ENCODE measurements around the gene CCNB1.
A peak's percentile ranks its signal among the peaks of the same experiment; 100 is the strongest.
"Not testable (repeated sequence)": the region's sequence is repeated elsewhere in the genome, so short reads cannot be mapped to it uniquely, and the experiment has no call there.

CCNB1 gene

DNA sequence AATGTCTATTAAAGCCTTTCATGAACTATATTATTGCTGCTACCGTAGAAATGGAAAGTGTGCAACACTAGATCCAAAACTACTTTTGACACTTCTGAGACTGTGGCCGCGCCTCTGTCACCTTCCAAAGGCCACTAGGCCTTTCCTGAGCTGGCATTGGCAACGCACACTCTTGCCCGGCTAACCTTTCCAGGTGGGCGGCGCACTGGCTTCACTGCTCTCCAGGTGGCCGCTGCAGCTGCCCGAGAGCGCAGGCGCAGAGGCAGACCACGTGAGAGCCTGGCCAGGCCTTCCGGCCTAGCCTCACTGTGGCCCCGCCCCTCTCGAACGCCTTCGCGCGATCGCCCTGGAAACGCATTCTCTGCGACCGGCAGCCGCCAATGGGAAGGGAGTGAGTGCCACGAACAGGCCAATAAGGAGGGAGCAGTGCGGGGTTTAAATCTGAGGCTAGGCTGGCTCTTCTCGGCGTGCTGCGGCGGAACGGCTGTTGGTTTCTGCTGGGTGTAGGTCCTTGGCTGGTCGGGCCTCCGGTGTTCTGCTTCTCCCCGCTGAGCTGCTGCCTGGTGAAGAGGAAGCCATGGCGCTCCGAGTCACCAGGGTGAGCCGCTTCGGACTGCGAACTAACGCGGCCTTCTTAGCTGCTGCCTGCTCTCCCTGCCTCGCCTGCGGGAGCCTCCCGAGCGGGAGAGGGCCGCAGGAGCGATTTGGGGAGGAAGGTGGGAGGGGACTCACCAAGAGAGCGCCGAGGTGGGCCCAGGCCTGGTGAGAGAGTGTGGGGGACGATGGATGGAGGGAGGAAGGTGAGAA, at the start of gene CCNB1:
TSS of gene CCNB1 (plus strand) at position 465 of the 807 bp plus-strand sequence. CDS start at position 578, 113 bp downstream.
- DNase-seq (ENCODE audit: low spot score), result peak; percentile 98

DNA sequence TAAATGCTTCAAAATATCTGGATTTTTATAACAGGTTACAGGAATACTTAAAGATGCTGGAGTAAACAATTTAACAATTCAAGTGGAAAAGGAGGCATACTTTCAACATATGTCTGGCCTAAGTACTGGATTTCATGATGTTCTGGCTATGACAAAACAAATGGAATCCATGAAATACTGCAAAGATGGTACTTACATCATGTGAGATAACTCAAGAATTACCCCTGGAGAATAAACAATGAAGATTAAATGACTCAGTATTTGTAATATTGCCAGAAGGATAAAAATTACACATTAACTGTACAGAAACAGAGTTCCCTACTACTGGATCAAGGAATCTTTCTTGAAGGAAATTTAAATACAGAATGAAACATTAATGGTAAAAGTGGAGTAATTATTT, 37.5 kb upstream of the CCNB1 start:
- no peak for DNase-seq (ENCODE audit: low spot score)

DNA sequence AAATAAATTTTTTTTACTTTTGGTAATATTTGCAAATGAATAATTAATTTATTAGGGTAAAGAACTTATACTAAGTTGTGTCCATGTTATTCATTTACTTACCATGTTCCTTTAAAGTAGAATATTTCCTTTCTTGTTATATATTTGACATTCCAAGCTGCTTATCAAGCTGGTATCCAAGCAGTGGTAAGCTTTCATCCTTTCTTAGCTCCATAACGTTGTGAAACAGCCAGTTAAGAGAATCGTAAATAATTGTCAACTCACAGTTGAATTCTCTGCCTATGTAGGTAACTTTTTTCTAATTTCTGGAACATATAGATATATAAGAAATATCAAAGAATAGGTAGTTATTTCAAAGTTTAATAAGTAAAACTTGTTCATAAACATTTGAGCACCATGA, 36.7 kb upstream of the CCNB1 start:
- DNase-seq (ENCODE audit: low spot score), result no peak

DNA sequence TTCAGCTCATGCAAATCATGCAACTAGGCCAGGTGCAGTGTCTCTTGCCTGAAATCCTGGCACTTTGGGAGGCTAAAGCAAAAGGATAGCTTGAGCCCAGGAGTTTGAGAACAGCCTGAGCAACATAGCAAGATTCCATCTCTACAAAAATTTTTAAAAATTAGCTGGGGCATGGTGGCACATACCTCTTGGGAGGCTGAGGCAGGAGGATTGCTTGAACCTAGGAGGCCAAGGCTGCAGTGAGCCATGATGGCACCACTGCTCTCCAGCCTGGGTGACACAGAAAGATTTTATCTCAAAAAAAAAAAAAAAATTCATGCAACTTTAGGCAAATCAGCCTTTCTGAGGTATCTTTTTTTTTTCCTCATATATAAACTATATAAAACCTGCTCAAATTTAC, 35.6 kb upstream of the CCNB1 start:
- DNase-seq (ENCODE audit: low spot score), result no peak

DNA sequence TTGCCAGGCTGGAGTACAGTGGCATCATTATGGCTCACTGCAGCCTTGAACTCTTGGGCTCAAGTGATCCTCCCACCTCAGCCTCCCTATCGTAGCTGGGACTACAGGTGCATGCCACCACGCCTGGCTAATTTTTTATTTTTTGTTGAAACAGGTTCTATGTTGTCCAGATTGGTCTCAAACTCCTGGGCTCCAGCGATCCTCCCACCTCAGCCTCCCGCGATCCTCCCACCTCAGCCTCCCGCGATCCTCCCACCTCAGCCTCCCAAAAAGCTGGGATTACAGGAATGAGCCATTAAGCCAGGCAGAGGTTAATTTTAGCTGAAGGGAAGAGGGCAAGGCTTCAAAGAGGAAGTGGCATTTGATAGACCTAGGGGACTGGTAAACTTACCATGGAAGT, 32.8 kb upstream of the CCNB1 start:
- DNase-seq (ENCODE audit: low spot score), result no peak

DNA sequence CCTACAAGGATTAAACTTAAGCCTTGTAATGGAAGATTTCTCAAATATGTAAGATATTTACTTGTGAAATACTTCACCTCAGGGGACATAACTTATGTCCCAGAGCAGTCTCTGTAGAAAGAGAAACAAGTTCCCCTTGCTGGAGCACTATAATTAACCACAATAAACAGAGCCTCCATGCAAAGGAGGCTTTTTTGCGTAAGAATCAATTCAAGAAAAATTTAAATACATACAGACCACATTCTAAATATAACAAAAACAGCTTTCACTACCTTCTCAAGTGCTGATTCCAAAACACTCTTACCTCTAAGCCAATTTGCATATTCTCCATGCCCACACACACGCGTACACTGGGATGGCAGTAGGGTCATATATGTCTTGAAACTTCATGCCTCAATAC, 30.7 kb upstream of the CCNB1 start:
- DNase-seq (ENCODE audit: low spot score), result no peak

DNA sequence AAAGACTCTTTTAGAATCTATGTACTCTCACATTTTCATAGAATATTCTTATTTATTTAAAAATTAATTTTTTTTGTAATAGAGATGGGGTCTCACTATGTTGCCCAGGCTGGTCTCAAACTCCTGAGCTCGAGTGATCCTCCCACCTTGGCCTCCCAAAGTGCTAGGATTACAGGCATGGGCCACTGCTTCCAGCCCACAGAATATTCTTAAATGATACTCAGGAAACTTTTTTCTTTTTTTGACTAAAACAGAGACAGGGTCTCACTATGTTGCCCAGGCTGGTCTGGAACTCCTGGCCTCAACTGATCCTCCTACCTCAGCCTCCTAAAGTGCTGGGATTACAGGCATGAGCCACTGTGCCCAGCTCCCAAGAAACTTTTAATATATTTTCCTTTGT, 29.7 kb upstream of the CCNB1 start:
- not testable (repeated sequence) for DNase-seq (ENCODE audit: low spot score)

DNA sequence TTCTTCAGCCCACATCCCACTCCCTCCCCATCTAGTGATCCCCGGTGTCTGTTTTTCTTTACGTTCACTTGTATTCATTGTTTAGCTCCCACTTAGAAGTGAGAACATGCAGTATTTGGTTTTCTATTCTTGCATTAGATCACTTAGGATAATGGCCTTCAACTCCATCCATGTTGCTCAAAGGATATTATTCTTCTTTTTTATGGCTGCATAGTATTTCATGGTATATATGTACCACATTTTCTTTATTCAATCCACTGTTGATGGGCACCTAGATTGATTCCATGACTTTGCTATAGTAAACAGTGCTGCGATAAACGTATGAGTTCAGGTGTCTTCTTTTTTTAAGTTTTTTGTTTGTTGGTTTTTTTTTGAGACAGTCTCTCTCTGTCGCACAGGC, 29.1 kb upstream of the CCNB1 start:
- DNase-seq (ENCODE audit: low spot score), result no peak

DNA sequence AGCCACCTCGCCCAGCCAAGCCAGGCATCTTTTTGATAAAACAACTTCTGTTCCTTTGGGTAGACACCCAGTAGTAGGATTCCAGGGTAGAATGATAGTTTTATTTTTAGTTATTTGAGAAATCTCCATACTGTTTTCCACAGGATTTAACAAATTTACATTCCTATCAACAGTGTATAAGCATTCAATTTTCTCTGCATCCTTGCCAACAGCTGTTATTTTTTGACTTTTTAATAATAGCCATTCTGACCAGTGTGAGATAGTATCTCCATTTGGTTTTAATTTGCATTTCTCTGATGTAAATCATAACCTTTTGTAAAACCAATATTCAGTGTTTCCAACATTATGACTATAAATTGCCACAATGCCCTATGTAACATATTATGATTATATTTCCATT, 28.2 kb upstream of the CCNB1 start:
- DNase-seq (ENCODE audit: low spot score), result no peak

DNA sequence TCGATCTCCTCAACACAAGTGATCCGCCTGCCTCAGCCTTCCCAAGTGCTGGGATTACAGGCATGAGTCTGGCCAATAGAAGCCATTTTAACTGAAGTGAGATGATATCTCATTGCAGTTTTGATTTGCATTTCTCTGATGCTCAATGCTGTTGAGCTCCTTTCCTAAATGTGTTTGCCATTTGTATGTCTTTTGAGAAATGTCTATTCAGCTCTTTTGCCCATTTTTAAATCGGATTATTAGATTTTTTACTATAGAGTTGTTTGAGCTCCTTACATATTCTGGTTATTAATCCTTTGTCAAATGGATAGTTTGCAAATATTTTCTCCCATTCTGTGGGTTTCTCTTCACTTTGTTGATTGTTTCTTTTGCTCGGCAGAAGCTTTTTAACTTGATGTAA, 26.7 kb upstream of the CCNB1 start:
- not testable (repeated sequence) for DNase-seq (ENCODE audit: low spot score)

DNA sequence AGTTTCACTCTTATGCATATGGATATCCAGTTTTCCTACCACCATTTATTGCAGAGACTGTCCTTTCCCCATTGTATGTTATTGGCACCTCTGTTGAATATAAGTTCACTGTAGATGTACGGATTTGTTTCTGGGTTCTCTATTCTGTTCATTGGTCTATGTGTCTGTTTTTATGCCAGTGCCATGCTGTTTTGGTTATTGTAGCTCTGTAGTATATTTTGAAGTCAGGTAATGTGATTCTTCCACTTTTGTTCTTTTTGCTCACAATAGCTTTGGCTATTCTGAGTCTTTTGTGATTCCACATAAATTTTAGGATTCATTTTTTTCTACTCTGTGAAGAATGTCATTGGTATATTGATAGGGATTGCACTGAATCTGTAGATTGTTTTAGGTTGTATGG, 26.1 kb upstream of the CCNB1 start:
- no peak for DNase-seq (ENCODE audit: low spot score)

DNA sequence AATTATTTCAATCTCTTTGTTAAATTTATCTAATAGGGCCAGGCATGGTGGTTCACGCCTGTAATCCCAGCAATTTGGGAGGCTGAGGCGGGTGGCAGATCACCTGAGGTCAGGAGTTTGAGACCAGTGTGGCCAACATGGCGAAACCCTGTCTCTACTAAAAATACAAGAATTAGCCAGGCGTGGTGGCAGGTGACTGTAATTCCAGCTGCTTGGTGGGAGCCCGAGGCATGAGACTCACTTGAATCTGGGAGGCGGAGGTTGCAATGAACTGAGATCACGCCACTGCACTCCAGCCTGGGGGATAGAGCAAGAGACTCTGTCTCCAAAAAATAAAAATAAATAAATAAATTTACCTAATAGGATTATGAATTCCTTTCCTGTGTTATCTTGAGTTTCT, 18.4 kb upstream of the CCNB1 start:
- DNase-seq (ENCODE audit: low spot score), result not testable (repeated sequence)

DNA sequence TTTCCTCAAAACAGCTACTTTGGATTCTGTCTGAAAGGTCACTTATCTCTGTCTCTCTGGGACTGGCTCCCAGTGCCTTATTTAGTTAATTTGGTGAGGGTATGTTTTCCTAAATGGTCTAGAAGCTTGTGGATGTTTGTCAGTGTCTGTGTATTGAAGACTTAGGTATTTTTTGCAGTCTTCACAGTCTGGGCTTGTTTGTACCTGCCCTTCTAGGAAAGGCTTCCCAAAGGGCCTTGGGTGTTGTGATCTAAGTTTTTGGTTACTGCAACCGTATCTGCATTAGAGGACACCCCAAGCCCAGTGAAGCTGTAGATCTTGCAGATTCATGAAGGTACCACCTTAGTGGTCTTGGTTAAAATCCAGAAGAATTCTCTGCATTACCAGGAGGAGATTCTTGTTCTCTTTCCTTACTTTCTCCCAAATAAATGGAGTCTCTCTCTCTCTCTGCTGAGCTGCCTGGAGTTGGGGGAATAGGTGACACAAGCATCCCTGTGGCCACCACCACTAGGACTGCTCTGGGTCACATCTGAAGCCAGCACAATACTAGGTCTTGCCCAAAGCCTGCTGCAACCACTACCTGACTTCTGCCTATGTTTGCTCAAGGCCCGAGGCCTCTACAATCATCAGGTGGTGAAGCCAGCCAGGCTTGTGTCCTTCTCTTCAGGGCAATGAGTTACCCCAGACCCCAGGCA, 17.8 kb upstream of the CCNB1 start:
- no peak for DNase-seq (ENCODE audit: low spot score)

DNA sequence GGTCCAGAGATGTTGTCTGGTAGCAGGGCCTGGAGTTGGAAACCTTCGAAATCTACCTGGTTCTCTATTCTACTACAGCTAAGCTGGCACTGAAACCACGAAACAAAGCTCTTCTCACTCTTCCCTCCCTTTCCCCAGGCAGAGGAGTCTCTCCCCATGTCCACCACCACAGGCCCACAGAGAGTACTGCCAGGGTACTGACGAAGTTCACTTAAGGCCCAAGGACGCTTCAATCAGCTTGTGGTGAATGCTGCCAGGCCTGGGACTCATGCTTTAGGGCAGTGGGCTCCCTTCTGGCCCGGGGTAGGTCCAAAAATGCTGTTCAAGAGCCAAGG, 17.3 kb upstream of the CCNB1 start:
- no peak for DNase-seq (ENCODE audit: low spot score)

DNA sequence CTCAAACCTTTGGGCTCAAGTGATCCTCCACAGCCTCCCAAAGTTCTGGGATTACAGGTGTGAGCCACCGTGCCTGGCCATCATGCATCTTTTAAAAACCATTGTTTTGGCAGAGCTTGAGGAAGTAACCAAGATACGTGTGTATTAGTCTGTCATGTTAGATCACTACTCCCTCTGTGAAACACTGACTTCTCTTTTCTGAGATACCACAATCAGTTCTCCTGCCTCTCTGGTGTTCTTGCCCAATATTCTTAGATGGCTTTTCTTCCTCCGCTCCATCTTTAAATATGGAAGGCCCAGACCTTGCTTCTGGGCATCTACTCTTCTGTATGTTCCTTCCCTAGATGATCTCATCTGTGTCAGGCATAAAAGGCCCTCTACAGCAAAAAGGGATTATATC, 14.2 kb upstream of the CCNB1 start:
- no peak for DNase-seq (ENCODE audit: low spot score)

DNA sequence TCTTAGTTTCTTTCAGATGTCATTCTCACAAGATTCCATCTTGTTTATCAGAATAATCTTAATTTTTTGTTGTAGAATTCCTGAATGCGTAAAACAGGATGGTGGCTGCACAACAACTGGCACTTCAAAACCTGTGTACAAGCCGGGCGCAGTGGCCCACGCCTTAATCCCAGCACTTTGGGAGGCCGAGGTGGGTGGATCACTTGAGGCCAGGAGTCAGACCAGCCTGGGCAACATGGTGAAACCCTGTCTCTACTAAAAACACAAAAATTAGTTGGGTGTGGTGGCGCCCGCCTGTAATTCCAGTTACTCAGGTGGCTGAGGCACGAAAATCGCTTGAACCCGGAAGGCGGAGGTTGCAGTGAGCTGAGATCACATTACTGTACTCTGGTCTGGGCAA, 10.5 kb upstream of the CCNB1 start:
- no peak for DNase-seq (ENCODE audit: low spot score)

DNA sequence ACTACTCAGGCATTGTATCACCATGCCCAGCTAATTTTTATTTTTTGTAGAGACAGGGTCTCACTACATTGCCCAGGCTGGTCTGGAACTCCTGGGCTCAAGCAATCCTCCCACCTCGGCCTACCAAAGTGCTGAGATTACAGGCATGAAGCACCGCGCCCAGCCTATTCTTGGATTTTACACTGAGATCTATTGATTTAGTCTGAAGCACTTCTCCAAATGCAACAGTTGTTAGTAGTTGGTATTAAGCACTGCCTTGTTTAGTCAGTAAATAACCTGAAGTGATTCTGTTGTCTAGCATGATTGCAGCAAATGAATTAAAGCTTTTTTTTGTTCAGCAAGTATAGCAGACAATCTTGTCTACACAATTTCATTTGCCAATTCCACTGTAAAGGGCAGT, 8.9 kb upstream of the CCNB1 start:
- no peak for DNase-seq (ENCODE audit: low spot score)

DNA sequence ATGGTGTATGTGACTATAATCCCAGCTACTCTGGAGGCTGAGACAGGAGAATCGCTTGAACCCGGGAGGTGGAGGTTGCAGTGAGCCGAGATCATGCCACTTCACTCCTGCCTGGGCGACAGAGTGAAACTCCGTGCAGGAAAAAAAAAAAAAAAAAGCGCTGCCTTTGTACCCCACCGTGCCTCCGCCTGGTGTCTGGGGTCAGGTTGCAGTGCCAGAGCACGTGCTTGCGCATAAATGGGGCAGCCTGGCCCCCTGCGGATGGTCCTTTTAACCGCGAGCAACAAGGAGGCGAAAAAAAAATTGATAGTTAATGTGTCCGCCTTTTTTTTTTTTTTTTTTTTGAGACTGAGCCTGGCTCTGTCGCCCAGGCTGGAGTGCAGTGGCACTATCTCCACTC, 6.3 kb upstream of the CCNB1 start:
- no peak for DNase-seq (ENCODE audit: low spot score)

DNA sequence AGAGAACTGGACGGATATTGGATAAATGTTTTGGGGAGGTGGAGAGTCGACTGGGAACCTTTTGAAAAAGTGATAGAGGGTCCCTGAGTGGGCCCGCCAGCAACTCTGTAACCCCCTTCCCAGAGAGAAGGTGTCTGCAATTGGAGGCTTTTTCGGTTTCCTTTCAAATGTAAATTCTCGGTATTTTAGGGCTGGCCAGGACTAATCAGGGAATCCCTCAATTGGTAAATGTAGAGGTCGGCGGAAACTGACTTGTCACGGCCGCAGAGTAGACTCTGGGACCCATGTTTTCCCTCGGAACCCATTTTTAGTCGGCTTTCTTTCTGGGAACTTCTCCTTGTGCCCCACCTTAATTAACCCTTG, 524 bp downstream of the CCNB1 start:
- no peak for DNase-seq (ENCODE audit: low spot score)

DNA sequence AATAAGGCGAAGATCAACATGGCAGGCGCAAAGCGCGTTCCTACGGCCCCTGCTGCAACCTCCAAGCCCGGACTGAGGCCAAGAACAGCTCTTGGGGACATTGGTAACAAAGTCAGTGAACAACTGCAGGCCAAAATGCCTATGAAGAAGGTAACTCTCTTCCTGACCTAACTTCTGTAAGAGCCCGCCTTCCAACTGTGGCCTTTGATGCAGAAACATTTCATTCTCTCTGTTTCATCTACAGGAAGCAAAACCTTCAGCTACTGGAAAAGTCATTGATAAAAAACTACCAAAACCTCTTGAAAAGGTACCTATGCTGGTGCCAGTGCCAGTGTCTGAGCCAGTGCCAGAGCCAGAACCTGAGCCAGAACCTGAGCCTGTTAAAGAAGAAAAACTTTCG, 979 bp downstream of the CCNB1 start:
- DNase-seq (ENCODE audit: low spot score), result no peak

DNA sequence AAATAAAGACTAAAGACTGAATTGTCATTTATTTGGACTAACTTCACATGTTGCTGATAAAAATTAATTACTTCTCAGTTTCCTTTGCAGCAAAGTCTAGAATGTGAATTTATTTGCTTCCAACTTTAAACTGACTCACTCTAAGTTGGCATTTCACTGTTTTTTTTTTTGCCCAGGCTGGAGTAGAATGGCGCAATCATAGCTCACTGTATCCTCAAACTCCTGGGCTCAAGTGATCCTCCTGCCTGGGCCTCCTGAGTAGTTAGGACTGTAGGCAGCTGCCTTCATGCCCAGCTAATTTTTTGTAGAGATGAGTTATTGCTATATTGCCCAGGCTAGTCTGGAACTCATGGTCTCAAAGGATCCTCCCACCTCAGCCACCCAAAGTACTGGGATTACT, 3.5 kb downstream of the CCNB1 start:
- no peak for DNase-seq (ENCODE audit: low spot score)

DNA sequence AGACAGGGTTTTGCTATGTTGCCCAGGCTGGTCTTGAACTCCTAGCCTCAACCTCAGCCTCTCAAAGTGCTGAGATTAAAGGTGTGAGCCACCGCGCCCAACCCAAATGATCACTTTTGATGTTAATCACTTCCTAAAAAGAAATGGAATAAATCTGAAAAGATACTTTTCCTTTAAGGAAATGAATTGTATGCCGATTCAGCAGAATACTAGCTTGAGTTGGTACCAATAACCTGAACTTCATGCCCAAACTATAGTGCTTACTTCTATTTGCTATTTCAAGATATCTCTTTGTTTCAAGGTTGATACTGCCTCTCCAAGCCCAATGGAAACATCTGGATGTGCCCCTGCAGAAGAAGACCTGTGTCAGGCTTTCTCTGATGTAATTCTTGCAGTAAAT, 4.0 kb downstream of the CCNB1 start:
- DNase-seq (ENCODE audit: low spot score), result no peak

DNA sequence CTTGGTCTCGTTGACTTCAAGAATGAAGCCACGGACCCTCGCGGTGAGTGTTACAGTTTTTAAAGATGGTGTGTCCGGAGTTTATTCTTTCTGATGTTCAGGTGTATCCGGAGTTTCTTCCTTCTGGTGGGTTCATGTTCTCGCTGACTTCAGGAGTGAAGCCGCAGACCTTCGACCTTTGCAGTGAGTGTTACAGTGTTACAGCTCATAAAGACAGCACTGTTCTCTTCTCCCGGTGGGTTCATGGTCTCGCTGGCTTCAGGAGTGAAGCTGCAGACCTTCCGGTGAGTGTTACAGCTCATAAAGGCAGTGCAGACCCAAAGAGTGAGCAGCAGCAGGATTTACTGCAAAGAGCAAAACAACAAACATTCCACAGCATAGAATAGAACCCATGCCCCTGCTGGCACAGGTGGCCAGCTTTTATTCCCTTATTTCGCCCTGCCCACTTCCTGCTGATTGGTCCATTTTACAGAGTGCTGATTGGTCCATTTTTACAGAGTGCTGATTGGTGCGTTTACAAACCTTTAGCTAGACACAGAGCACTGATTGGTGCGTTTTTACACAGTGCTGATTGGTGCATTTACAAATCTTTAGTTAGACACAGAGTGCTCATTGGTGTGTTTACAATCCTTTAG, 14.8 kb downstream of the CCNB1 start:
- DNase-seq (ENCODE audit: low spot score), result not testable (repeated sequence)

DNA sequence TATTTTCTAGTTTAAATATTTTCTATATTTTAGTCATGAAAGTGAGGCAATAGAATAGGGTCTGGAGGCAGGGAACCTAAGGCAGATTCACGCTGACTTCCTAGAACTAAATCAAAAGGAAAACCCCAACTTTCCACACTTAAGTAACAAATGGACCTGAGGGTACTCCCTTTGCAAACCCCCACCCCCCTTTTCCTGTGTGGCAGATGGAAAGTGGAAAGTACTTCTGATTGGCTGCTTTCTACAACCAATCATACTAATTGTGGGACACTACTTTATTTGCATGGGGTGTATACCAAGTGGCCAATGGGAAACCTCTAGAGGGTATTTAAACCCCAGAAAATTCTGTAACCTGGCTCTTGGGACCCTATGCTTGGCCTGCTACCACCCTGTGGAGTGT, 17.7 kb downstream of the CCNB1 start:
- no peak for DNase-seq (ENCODE audit: low spot score)

Data from hematopoietic multipotent progenitor cell treated with erythropoietin and hydrocortisone succinate and interleukin-3 and kit ligand, for 17 days (in vitro differentiated cells).